A673 (cell line): Measurements from ENCODE around the gene POPDC2. TPM values are rescaled to one million over a fixed set of nuclear protein-coding genes. Genes with fewer than 3 reads are reported as not detected.

Experiments used
- BruUV-seq: library from RNA; stranded (reverse); fragments of 400-500 nt; replicated peaks from 2 replicates; lab custom pipeline; 2021; lab: Mats Ljungman, UMichigan
- CTCF ChIA-PET: fragments of 300-600 bp; sonication (Branson Sonifier 250); formaldehyde crosslinking; loops from one replicate; lab custom pipeline; 2022; ENCODE audit warnings: antibody characterized with exemption; lab: Charles Lee
- POLR2A ChIA-PET: fragments of 300-600 bp; sonication (Branson Sonifier 250); formaldehyde crosslinking; loops from one replicate; lab custom pipeline; 2022; ENCODE audit warnings: antibody characterized with exemption; ENCODE audit not compliant: low non-redundant PET; lab: Charles Lee
- DNase-seq: peaks from one replicate; pipeline ENCODE4 v3.0.0-alpha.2; 2015; ENCODE audit warnings: low spot score
- H3K27ac ChIP-seq: fragments of 200-600 bp; sonication (generic); 2 replicates; pipeline ENCODE4 v1.5.1; 2016; ENCODE audit warnings: mixed run types, low read depth, mild to moderate bottlenecking, mixed read lengths, antibody characterized with exemption, low read length; ENCODE audit not compliant: poor library complexity, severe bottlenecking
- H3K27me3 ChIP-seq: fragments of 200-600 bp; sonication (generic); replicated peaks from 2 replicates; pipeline ENCODE4 v1.6.1; 2017; ENCODE audit warnings: mixed run types, low read depth, mild to moderate bottlenecking, mixed read lengths, antibody characterized with exemption, low read length; ENCODE audit not compliant: insufficient read depth, poor library complexity
- H3K36me3 ChIP-seq: fragments of 200-600 bp; sonication (generic); 2 replicates; pipeline ENCODE4 v1.6.1; 2016; ENCODE audit warnings: mixed run types, mild to moderate bottlenecking, mixed read lengths, antibody characterized with exemption, low read length; ENCODE audit not compliant: insufficient read depth, poor library complexity, severe bottlenecking
- H3K4me1 ChIP-seq: fragments of 200-600 bp; sonication (generic); 2 replicates; pipeline ENCODE4 v1.6.1; 2017; ENCODE audit warnings: mixed run types, mild to moderate bottlenecking, mixed read lengths, antibody characterized with exemption, low read length; ENCODE audit not compliant: insufficient read depth, poor library complexity, severe bottlenecking
- H3K4me3 ChIP-seq: fragments of 200-600 bp; sonication (generic); 2 replicates; pipeline ENCODE4 v1.5.1; 2016; ENCODE audit warnings: low read depth, mixed run types, mild to moderate bottlenecking, mixed read lengths, low read length; ENCODE audit not compliant: poor library complexity, severe bottlenecking
- H3K9me3 ChIP-seq: fragments of 200-600 bp; sonication (generic); 2 replicates; pipeline ENCODE4 v1.6.1; 2016; ENCODE audit warnings: mixed run types, low read depth, mild to moderate bottlenecking, mixed read lengths, antibody characterized with exemption, low read length; ENCODE audit not compliant: poor library complexity, severe bottlenecking
- EZH2 ChIP-seq: fragments of 200-600 bp; sonication (generic); IDR thresholded peaks from 2 replicates; pipeline ENCODE4 v1.6.1; 2017; ENCODE audit warnings: borderline replicate concordance, low read depth, mild to moderate bottlenecking, mixed read lengths, antibody characterized with exemption, low read length; ENCODE audit not compliant: poor library complexity, severe bottlenecking
- intact Hi-C: fragments of 100-400 bp; cut with micrococcal nuclease; formaldehyde crosslinking; loops from one replicate; pipeline ENCODE4 v1.10.0; 2022; ENCODE audit not compliant: unreplicated experiment
- total RNA-seq: library from RNA; stranded (reverse); gene quantifications from 2 replicates; pipeline ENCODE4 v1.2.3, GENCODE V29; 2021
- TF ChIP-seq, protein P1 (sequence below): fragments of 300-800, 200-600 bp; sonication (generic); conservative IDR thresholded peaks from 2 replicates; pipeline ENCODE4 v1.5.1; 2017; ENCODE audit warnings: low read depth, mild to moderate bottlenecking, antibody characterized with exemption, low read length, moderate library complexity, mixed read lengths

The POPDC2 gene
- total RNA-seq, 1 experiment from 2014 or later: 0.99 TPM

GRCh38 chr3:119647171-119647570, 13.2 kb downstream of the POPDC2 start:
- Histone ChIP-seq H3K4me3 (no peak overlapping the region), H3K27me3 (no peaks in the 10 kb centered on the region), H3K4me1 (no peaks in the 10 kb centered on the region), H3K36me3 (no peaks in the 10 kb centered on the region), H3K9me3 (no peaks in the 10 kb centered on the region), H3K27ac (no peak overlapping the region)
- intact Hi-C loops: no loop called here
- ChIA-PET POLR2A (no interaction called here), CTCF (no interaction called here)
- TF ChIP-seq, protein P1, sequence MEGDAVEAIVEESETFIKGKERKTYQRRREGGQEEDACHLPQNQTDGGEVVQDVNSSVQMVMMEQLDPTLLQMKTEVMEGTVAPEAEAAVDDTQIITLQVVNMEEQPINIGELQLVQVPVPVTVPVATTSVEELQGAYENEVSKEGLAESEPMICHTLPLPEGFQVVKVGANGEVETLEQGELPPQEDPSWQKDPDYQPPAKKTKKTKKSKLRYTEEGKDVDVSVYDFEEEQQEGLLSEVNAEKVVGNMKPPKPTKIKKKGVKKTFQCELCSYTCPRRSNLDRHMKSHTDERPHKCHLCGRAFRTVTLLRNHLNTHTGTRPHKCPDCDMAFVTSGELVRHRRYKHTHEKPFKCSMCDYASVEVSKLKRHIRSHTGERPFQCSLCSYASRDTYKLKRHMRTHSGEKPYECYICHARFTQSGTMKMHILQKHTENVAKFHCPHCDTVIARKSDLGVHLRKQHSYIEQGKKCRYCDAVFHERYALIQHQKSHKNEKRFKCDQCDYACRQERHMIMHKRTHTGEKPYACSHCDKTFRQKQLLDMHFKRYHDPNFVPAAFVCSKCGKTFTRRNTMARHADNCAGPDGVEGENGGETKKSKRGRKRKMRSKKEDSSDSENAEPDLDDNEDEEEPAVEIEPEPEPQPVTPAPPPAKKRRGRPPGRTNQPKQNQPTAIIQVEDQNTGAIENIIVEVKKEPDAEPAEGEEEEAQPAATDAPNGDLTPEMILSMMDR: no peak
- TF ChIP-seq EZH2: no peak
- BruUV-seq: no TSS peak
- no peak for DNase-seq

GRCh38 chr3:119645813-119646212, 14.6 kb downstream of the POPDC2 start:
- H3K4me3 ChIP-seq: no peak overlapping the region
- CTCF ChIA-PET: no interaction called here
- no peak for DNase-seq
- intact Hi-C loops: no loop called here
- no TSS peak for BruUV-seq
- POLR2A ChIA-PET: no interaction called here
- H3K4me1 ChIP-seq: no peaks in the 10 kb centered on the region
- H3K9me3 ChIP-seq: no peaks in the 10 kb centered on the region
- TF ChIP-seq, protein P1: no peak
- no peaks in the 10 kb centered on the region for H3K36me3 ChIP-seq
- no peaks in the 10 kb centered on the region for H3K27me3 ChIP-seq
- no peak overlapping the region for H3K27ac ChIP-seq

DNA sequence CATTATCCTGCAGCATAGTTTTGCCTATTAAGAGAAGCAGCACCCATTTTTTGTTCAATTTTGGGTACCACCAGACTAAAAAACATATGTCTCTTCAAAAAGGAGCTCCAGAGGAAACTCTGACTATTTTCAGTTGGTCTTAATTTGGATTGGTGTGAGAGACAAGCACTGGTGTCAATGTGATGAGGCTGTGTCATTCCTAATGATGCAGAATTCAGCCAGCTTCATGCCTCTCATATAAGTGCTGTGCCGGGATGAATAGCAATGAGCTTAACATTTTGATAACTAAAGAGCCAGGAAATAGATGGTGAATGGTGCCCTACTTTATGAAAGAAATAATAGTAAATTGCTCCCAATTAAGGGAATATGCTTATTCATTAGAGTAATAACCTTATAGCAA, 15.9 kb downstream of the POPDC2 start:
- DNase-seq: no peak
- Histone ChIP-seq H3K4me3 (no peak overlapping the region), H3K27ac (no peak overlapping the region), H3K9me3 (no peaks in the 10 kb centered on the region), H3K36me3 (no peaks in the 10 kb centered on the region), H3K27me3 (no peaks in the 10 kb centered on the region), H3K4me1 (no peaks in the 10 kb centered on the region)
- intact Hi-C loops: no loop called here
- TF ChIP-seq EZH2: no peak
- TF ChIP-seq, protein P1: no peak
- ChIA-PET CTCF (no interaction called here), POLR2A (no interaction called here)
- BruUV-seq: no TSS peak
